Upper lobe of right lung (tissue), 1 donor: ENCODE results near the gene CCS. TPM values are rescaled to one million over a fixed set of nuclear protein-coding genes. Genes with fewer than 3 reads are reported as not detected.

Experiments
- ATAC-seq: fragments of 200-7000 bp; cut with Tn5 transposase; one replicate; pipeline ENCODE4 v1.9.1; 2020; ENCODE audit warnings: mild to moderate bottlenecking, moderate library complexity
- DNase-seq: peaks from one replicate; pipeline ENCODE4 v3.0.0-alpha.2; 2020
- H3K27ac ChIP-seq: fragments of 200-600 bp; one replicate; pipeline ENCODE4 v1.8.0; 2022
- H3K27me3 ChIP-seq: fragments of 200-600 bp; one replicate; pipeline ENCODE4 v1.8.0; 2022; ENCODE audit warnings: mild to moderate bottlenecking
- H3K36me3 ChIP-seq: fragments of 200-600 bp; one replicate; pipeline ENCODE4 v1.8.0; 2022
- H3K4me1 ChIP-seq: fragments of 200-600 bp; one replicate; pipeline ENCODE4 v1.8.0; 2022
- H3K4me3 ChIP-seq: fragments of 200-600 bp; one replicate; pipeline ENCODE4 v1.8.0; 2022; ENCODE audit warnings: mild to moderate bottlenecking
- H3K9me3 ChIP-seq: fragments of 200-600 bp; one replicate; pipeline ENCODE4 v1.8.0; 2022
- CTCF ChIP-seq: fragments of 200-600 bp; IDR thresholded peaks from one replicate; pipeline ENCODE4 v1.8.0; 2022; ENCODE audit warnings: antibody characterized with exemption
- intact Hi-C: fragments of 100-400 bp; cut with DNase I; formaldehyde crosslinking; loops from one replicate; pipeline ENCODE4 v1.11.0; 2022
- total RNA-seq: library from RNA; stranded (reverse); fragmentation: NEBNext Ultra II Directional; extraction: Animal tissue kit (Norgen Biotek cat#: 25700); gene quantifications from one replicate; pipeline ENCODE4 v1.2.1, GENCODE V29; 2021
- donor health status: DM: no; HTN: yes; CAD: no; lungs with severe emphysema.

Gene CCS
- total RNA-seq, 1 donor from 2014 or later, result 31.9 TPM

- no peaks in the 10 kb centered on the region for H3K36me3 ChIP-seq
- H3K9me3 ChIP-seq, result no peaks in the 10 kb centered on the region
- H3K27me3 ChIP-seq, result no peaks in the 10 kb centered on the region
- no peak for TF ChIP-seq CTCF
- H3K27ac ChIP-seq, result no peak overlapping the region
- no peak overlapping the region for H3K4me3 ChIP-seq
- intact Hi-C loops, result no loop called here
- ATAC-seq (no peak), DNase-seq (no peak)
- peaks cover 26% of the 10 kb centered on the region for H3K4me1 ChIP-seq
Measured at GRCh38 chr11:66591175-66591574, 1.8 kb upstream of the CCS start.

DNA sequence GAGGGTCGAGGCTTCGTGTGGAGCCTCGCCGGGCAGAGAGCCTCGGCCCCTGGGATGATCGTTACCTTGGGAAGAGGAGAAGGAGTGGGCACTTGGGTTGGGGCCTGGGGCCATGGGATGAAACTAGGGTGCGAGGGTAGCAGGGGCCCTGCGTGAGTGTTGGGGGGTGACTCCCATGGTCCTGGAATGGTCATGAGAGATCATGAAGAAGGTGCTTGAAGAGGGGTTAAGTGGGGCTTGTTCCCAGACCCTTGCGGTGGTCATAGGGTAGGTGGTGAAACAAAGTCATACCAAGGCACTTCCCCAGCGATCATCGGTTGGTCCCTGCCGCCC is 284 bp downstream of the CCS start:
- DNase-seq (no peak), ATAC-seq (no peak)
- Histone ChIP-seq H3K4me3 (peak overlapping the region; percentile 90), H3K27me3 (no peaks in the 10 kb centered on the region), H3K36me3 (no peaks in the 10 kb centered on the region), H3K4me1 (peaks cover 26% of the 10 kb centered on the region), H3K9me3 (no peaks in the 10 kb centered on the region), H3K27ac (peak overlapping the region; percentile 85)
- intact Hi-C loops, result no loop called here
- TF ChIP-seq CTCF, result no peak

DNA sequence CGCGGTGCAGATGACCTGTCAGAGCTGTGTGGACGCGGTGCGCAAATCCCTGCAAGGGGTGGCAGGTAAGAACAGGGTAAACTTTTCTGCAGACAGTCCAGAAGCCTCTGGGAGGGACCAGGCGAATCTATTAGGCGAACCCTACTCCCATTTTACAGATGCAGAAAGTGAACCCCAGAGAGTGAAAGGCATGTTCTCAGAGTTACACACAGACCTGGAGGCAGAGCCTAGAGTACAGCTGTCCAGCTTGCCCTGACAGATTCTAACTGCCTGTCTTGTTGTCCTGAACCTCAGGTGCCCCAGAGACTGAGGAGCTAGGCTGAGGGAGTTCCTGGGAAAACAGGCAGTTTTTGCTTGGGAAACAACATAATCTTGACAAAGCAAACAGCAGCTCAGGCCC is 665 bp downstream of the CCS start:
- Histone ChIP-seq H3K27me3 (no peaks in the 10 kb centered on the region), H3K9me3 (no peaks in the 10 kb centered on the region), H3K4me3 (peak overlapping the region; percentile 90), H3K36me3 (no peaks in the 10 kb centered on the region), H3K27ac (peak overlapping the region; percentile 85), H3K4me1 (peaks cover 26% of the 10 kb centered on the region)
- ATAC-seq (no peak), DNase-seq (no peak)
- intact Hi-C loops, result no loop called here
- no peak for TF ChIP-seq CTCF

- Histone ChIP-seq H3K4me1 (peaks cover 26% of the 10 kb centered on the region), H3K9me3 (no peaks in the 10 kb centered on the region), H3K36me3 (peaks cover 11% of the 10 kb centered on the region), H3K27me3 (no peaks in the 10 kb centered on the region), H3K27ac (peak overlapping the region; percentile 63), H3K4me3 (no peak overlapping the region)
- DNase-seq (no peak), ATAC-seq (no peak)
- intact Hi-C loops, result no loop called here
- TF ChIP-seq CTCF, result no peak
Measured at GRCh38 chr11:66595245-66595904, 2.4 kb downstream of the CCS start.

DNA sequence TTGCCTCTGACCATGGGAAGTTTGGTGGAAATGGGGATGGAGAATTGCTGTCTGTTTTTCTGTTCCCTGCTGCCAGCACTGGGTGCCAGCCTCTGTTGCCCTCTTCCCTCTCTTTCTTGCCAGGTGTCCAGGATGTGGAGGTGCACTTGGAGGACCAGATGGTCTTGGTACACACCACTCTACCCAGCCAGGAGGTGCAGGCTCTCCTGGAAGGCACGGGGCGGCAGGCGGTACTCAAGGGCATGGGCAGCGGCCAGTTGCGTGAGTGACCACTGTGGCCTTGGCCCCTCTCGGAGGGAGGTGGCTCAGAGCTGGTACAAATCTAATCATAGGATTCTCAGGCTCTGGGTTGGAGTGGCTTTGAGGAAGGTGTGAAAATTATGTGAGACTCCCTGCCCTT is 6.0 kb downstream of the CCS start:
- H3K27me3 ChIP-seq, result no peaks in the 10 kb centered on the region
- no peak for TF ChIP-seq CTCF
- H3K27ac ChIP-seq, result no peak overlapping the region
- ATAC-seq, result no peak
- H3K9me3 ChIP-seq, result no peaks in the 10 kb centered on the region
- DNase-seq, result no peak
- peaks cover 19% of the 10 kb centered on the region for H3K4me1 ChIP-seq
- intact Hi-C loops, result no loop called here
- H3K36me3 ChIP-seq, result peaks cover 12% of the 10 kb centered on the region
- H3K4me3 ChIP-seq, result no peak overlapping the region

- Histone ChIP-seq H3K4me3 (no peak overlapping the region), H3K27me3 (no peaks in the 10 kb centered on the region), H3K36me3 (peaks cover 22% of the 10 kb centered on the region), H3K4me1 (peaks cover 8% of the 10 kb centered on the region), H3K27ac (no peak overlapping the region), H3K9me3 (no peaks in the 10 kb centered on the region)
- DNase-seq (no peak), ATAC-seq (no peak)
- TF ChIP-seq CTCF, result no peak
- intact Hi-C loops, result no loop called here
Measured at GRCh38 chr11:66600219-66600618, 7.2 kb downstream of the CCS start.
